Purkinje cell (primary cell): ENCODE data around the gene SLC27A1. TPM values are rescaled to one million over a fixed set of nuclear protein-coding genes. Genes with fewer than 3 reads are reported as not detected.

Experiments
- polyA plus RNA-seq: library from polyadenylated mRNA; unstranded; fragments of >200 nt; fragmentation: Nextera tagmentation; gene quantifications from 2 replicates; pipeline ENCODE4 v1.2.1, GENCODE V29; 2014

The SLC27A1 gene
- 1.5 and 2.3 TPM in 2 replicates for polyA plus RNA-seq

GRCh38 chr19:17470068-17470841, at the start of gene SLC27A1:
SLC27A1 (plus strand) TSS chr19:17470524; CDS start chr19:17470541, 17 bp downstream.

GRCh38 chr19:17448131-17448967, 22.0 kb upstream of the SLC27A1 start, which contains the start of gene TMEM221:
TMEM221 (minus strand) TSS chr19:17448668; CDS start chr19:17448462, 206 bp downstream.

GRCh38 chr19:17460372-17461230, 9.7 kb upstream of the SLC27A1 start, which contains the start of gene NXNL1:
NXNL1 (minus strand) TSS chr19:17460926; CDS start chr19:17460869, 57 bp downstream.

GRCh38 chr19:17555480-17555928, 85.2 kb downstream of the SLC27A1 start, which contains the start of gene COLGALT1:
COLGALT1 (plus strand) TSS chr19:17555649; CDS start chr19:17555714, 65 bp downstream.

Other genes with a start within 250 kb of the SLC27A1 start
- 17.9 and 18.2 TPM in 2 replicates for gene OCEL1, start 244.3 kb upstream of the SLC27A1 start, polyA plus RNA-seq
- 2.4 and 6.3 TPM in 2 replicates for gene NR2F6, start 224.6 kb upstream of the SLC27A1 start, polyA plus RNA-seq
- not detected in 2 replicates for gene USHBP1, start 205.8 kb upstream of the SLC27A1 start, polyA plus RNA-seq
- gene BABAM1, start 203.1 kb upstream of the SLC27A1 start, polyA plus RNA-seq, result 45.2 and 64.5 TPM in 2 replicates
- 0.28 TPM in 1 of 2 replicates, not detected in the other for gene ANKLE1, start 188.6 kb upstream of the SLC27A1 start, polyA plus RNA-seq
- 0.71 and 2.5 TPM in 2 replicates for gene ABHD8, start 167.1 kb upstream of the SLC27A1 start, polyA plus RNA-seq
- 58.3 and 88.7 TPM in 2 replicates for gene MRPL34, start 164.7 kb upstream of the SLC27A1 start, polyA plus RNA-seq
- gene DDA1, start 161.0 kb upstream of the SLC27A1 start, polyA plus RNA-seq, result 5.3 and 14.2 TPM in 2 replicates
- gene ANO8, start 135.7 kb upstream of the SLC27A1 start, polyA plus RNA-seq, result 1.2 and 2.9 TPM in 2 replicates
- 0.87 and 6.8 TPM in 2 replicates for gene GTPBP3, start 133.0 kb upstream of the SLC27A1 start, polyA plus RNA-seq
- gene PLVAP, start 93.2 kb upstream of the SLC27A1 start, polyA plus RNA-seq, result not detected in 2 replicates
- gene CCDC194, start 76.3 kb upstream of the SLC27A1 start, polyA plus RNA-seq, result not detected in 2 replicates
- not detected in 2 replicates for gene BST2, start 64.9 kb upstream of the SLC27A1 start, polyA plus RNA-seq
- 1.2 and 4.1 TPM in 2 replicates for gene MVB12A, start 50.5 kb upstream of the SLC27A1 start, polyA plus RNA-seq
- gene TMEM221, start 21.9 kb upstream of the SLC27A1 start, polyA plus RNA-seq, result not detected in 2 replicates
- gene NXNL1, start 9.6 kb upstream of the SLC27A1 start, polyA plus RNA-seq, result not detected in 2 replicates
- 3.9 and 4.0 TPM in 2 replicates for gene PGLS, start 41.1 kb downstream of the SLC27A1 start, polyA plus RNA-seq
- 0.28 and 1.7 TPM in 2 replicates for gene COLGALT1, start 85.1 kb downstream of the SLC27A1 start, polyA plus RNA-seq
- gene UNC13A, start 217.8 kb downstream of the SLC27A1 start, polyA plus RNA-seq, result 3.8 and 6.4 TPM in 2 replicates
- gene MAP1S, start 249.0 kb downstream of the SLC27A1 start, polyA plus RNA-seq, result 13.4 and 20.0 TPM in 2 replicates